ENCODE data around the gene PCDHA8.
"Not testable (repeated sequence)": the region's sequence is repeated elsewhere in the genome, so short reads cannot be mapped to it uniquely, and the experiment has no call there.

Gene PCDHA8, protein sequence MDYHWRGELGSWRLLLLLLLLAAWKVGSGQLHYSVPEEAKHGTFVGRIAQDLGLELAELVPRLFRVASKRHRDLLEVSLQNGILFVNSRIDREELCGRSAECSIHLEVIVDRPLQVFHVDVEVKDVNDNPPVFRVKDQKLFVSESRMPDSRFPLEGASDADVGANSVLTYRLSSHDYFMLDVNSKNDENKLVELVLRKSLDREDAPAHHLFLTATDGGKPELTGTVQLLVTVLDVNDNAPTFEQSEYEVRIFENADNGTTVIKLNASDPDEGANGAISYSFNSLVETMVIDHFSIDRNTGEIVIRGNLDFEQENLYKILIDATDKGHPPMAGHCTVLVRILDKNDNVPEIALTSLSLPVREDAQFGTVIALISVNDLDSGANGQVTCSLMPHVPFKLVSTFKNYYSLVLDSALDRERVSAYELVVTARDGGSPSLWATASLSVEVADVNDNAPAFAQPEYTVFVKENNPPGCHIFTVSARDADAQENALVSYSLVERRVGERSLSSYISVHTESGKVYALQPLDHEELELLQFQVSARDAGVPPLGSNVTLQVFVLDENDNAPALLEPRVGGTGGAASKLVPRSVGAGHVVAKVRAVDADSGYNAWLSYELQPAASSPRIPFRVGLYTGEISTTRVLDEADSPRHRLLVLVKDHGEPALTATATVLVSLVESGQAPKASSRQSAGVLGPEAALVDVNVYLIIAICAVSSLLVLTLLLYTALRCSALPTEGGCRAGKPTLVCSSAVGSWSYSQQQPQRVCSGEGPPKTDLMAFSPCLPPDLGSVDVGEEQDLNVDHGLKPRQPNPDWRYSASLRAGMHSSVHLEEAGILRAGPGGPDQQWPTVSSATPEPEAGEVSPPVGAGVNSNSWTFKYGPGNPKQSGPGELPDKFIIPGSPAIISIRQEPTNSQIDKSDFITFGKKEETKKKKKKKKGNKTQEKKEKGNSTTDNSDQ

DNA sequence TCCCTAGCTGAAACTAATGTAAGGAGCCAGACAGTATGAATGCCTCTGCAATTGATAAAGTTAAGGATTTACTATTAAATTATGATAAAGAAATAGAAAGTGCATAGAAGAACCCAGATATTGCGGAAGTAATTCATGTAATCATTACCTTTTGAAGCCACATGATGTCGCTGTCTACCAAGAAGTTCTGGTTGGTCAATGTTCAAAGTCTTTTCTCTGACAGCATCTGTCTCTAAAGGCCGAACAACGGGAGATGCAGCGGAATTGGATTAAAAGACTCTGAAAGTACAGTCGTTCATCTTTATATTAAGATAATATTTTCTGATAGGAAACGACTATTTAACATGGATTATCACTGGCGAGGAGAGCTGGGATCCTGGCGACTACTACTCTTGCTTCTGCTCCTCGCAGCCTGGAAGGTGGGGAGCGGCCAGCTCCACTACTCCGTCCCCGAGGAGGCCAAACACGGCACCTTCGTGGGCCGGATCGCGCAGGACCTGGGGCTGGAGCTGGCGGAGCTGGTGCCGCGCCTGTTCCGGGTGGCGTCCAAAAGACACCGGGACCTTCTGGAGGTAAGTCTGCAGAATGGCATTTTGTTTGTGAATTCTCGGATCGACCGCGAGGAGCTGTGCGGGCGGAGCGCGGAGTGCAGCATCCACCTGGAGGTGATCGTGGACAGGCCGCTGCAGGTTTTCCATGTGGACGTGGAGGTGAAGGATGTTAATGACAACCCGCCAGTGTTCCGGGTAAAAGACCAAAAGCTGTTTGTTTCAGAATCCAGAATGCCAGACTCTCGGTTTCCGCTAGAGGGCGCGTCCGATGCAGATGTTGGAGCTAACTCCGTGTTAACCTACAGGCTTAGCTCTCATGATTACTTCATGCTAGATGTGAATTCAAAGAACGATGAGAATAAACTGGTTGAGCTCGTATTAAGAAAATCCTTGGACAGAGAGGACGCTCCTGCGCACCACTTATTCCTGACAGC lies at the start of gene PCDHA8:
PCDHA8 (plus strand) TSS at position 210 of the 985 bp plus-strand sequence; CDS start at position 345, 135 bp downstream.
- peak; percentile 25 to 30 for DNase-seq

DNA sequence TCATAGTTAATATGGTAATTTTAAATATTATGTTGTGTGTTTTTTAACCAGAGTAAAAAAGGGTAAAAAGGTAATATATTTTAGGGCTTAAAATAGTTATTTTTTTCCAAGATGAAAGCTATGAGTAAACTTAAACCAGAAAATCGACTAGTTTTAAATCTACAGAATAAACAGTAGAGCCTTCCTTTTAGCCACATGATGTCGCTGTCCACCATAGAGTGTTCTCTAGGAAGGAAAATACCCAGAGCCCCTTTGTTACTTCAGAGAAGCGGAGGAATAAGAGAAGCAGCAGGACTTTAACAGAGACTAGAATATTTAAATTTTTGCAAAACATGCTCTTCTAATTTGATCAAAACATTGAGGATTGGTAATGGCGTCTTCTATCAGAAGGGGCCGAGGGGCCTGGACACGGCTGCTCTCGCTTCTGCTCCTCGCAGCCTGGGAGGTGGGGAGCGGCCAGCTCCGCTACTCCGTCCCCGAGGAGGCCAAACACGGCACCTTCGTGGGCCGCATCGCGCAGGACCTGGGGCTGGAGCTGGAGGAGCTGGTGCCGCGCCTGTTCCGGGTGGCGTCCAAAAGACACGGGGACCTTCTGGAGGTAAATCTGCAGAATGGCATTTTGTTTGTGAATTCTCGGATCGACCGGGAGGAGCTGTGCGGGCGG lies 46.3 kb upstream of the PCDHA8 start, which contains the start of gene PCDHA2:
PCDHA2 (plus strand) TSS at position 258 of the 664 bp plus-strand sequence.
- DNase-seq, result no peak

DNA sequence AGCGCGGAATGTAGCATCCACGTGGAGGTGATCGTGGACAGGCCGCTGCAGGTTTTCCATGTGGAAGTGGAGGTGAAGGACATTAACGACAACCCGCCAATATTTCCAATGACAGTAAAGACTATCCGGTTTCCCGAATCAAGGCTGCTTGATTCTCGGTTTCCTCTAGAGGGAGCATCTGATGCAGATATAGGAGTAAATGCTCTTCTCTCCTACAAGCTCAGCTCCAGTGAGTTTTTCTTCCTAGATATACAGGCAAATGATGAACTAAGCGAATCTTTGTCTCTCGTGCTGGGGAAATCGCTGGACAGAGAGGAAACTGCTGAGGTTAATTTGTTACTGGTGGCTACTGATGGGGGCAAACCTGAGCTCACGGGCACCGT lies 45.7 kb upstream of the PCDHA8 start:
- no peak for DNase-seq

DNA sequence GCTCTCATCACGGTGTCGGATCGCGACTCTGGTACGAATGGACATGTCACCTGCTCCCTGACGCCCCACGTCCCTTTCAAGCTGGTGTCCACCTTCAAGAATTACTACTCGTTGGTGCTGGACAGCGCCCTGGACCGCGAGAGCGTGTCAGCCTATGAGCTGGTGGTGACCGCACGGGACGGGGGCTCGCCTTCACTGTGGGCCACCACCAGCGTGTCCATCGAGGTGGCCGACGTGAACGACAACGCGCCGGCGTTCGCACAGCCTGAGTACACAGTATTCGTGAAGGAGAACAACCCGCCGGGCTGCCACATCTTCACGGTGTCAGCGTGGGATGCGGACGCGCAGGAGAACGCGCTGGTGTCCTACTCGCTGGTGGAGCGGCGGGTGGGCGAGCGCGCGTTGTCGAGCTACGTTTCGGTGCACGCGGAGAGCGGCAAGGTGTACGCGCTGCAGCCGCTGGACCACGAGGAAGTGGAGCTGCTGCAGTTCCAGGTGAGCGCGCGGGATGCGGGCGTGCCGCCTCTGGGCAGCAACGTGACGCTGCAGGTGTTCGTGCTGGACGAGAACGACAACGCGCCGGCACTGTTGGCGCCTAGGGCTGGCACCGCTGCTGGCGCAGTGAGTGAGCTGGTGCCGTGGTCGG lies 44.8 kb upstream of the PCDHA8 start:
- DNase-seq, result not testable (repeated sequence)

DNA sequence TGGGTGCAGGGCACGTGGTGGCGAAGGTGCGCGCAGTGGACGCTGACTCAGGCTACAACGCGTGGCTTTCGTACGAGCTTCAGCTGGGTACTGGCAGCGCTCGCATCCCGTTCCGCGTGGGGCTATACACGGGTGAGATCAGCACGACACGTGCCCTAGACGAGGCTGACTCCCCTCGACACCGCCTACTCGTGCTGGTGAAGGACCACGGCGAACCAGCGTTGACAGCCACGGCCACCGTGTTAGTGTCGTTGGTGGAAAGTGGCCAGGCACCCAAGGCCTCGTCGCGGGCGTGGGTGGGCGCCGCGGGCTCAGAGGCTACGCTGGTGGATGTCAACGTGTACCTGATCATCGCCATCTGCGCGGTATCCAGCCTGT lies 44.3 kb upstream of the PCDHA8 start:
- no peak for DNase-seq

DNA sequence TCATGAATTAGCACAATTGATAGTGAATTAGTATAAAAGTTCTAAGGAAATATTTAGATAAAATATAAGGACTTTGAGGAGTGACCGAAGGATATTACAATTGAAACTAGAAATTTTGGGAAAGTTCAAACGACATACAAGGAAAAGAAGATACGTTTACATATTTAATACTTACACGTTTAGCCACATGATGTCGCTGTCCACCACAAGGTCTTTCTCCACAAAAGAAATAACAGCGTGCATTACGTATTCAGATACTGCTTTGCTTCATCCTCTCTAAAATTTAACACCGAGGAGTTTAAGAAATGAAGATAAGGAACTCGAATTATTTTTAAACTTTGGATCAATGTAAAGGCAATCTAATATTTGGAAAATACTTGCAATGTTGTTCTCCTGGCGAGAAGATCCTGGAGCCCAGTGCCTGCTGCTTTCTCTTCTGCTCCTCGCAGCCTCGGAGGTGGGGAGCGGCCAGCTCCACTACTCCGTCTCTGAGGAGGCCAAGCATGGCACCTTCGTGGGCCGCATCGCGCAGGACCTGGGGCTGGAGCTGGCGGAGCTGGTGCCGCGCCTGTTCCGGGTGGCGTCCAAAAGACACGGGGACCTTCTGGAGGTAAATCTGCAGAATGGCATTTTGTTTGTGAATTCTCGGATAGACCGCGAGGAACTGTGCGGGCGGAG lies 40.0 kb upstream of the PCDHA8 start, which contains the start of gene PCDHA3:
PCDHA3 (plus strand) TSS at position 242 of the 678 bp plus-strand sequence.
- DNase-seq, result no peak

DNA sequence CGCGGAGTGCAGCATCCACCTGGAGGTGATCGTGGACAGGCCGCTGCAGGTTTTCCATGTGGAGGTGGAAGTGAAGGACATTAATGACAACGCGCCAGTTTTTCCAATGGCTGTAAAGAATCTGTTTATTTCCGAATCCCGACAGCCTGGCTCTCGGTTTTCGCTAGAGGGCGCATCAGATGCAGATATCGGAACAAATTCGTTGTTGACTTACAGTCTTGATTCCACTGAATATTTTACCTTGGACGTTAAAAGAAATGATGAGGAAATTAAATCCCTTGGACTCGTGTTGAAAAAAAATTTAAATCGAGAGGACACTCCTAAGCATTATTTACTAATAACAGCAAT lies 39.5 kb upstream of the PCDHA8 start:
- DNase-seq, result no peak

DNA sequence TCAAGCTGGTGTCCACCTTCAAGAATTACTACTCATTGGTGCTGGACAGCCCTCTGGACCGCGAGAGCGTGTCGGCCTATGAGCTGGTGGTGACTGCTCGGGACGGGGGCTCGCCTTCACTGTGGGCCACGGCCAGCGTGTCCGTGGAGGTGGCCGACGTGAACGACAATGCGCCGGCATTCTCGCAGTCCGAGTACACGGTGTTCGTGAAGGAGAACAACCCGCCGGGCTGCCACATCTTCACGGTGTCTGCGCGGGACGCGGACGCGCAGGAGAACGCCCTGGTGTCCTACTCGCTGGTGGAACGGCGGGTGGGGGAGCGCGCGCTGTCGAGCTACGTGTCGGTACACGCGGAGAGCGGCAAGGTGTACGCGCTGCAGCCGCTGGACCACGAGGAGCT lies 38.6 kb upstream of the PCDHA8 start:
- not testable (repeated sequence) for DNase-seq

DNA sequence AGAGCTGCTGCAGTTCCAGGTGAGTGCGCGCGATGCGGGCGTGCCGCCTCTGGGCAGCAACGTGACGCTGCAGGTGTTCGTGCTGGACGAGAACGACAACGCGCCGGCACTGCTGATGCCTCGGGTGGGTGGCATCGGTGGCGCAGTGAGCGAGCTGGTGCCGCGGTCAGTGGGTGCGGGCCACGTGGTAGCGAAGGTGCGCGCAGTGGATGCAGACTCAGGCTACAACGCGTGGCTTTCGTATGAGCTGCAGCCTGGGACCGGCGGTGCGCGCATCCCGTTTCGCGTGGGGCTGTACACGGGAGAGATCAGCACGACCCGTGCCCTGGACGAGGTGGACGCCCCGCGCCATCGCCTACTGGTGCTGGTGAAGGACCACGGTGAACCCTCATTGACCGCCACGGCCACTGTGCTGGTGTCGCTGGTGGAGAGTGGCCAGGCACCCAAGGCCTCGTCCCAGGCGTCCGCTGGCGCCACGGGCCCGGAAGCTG lies 38.2 kb upstream of the PCDHA8 start:
- no peak for DNase-seq

DNA sequence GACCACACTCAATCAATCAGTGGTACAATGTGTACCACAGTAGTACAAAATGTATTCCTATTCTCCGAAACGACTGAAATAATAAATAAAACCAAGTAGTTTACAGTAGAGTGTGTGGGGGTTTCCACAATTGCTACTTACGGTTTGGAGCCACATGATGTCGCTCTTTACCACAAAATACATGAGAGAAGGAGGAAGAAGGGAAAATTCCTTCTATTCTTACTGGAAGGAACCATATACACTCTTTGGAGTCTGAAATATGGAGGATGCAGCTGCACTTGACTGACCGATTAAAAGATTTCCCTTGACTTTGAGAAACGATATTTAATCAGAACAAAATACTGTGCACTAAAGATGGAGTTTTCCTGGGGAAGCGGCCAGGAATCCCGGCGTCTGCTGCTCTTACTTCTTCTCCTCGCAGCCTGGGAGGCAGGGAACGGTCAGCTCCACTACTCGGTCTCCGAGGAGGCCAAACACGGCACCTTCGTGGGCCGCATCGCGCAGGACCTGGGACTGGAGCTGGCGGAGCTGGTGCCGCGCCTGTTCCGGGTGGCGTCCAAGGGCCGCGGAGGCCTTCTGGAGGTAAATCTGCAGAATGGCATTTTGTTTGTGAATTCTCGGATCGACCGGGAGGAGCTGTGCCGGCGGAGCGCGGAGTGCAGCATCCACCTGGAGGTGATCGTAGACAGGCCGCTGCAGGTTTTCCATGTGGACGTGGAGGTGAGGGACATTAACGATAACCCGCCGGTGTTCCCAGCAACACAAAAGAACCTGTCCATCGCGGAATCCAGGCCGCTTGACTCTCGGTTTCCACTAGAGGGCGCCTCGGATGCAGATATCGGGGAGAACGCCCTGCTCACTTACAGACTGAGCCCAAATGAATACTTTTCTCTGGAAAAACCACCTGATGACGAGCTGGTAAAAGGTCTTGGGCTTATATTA lies 33.9 kb upstream of the PCDHA8 start, which contains the start of gene PCDHA4:
PCDHA4 (plus strand) TSS at position 235 of the 942 bp plus-strand sequence.
- DNase-seq, result no peak

DNA sequence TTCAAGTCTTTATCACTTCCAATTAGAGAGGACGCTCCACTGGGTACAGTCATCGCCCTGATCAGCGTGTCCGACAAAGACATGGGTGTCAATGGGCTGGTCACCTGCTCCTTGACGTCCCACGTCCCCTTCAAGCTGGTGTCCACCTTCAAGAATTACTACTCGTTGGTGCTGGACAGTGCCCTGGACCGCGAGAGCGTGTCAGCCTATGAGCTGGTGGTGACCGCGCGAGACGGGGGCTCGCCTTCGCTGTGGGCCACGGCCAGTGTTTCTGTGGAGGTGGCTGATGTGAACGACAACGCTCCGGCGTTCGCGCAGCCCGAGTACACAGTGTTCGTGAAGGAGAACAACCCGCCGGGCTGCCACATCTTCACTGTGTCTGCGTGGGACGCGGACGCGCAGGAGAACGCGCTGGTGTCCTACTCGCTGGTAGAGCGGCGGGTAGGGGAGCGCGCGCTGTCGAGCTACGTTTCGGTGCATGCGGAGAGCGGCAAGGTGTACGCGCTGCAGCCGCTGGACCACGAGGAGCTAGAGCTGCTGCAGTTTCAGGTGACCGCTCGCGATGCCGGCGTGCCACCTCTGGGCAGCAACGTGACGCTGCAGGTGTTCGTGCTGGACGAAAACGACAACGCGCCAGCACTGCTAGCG lies 32.6 kb upstream of the PCDHA8 start:
- not testable (repeated sequence) for DNase-seq

DNA sequence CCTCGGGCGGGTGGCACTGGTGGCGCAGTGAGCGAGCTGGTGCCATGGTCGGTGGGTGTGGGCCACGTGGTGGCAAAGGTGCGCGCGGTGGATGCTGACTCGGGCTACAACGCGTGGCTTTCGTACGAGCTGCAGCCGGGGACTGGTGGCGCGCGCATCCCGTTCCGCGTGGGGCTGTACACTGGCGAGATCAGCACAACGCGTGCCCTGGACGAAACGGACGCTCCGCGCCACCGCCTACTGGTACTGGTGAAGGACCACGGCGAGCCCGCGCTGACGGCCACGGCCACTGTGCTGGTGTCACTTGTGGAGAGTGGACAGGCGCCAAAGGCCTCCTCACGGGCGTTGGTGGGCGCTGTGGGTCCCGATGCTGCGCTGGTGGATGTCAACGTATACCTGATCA lies 32.1 kb upstream of the PCDHA8 start:
- no peak for DNase-seq

DNA sequence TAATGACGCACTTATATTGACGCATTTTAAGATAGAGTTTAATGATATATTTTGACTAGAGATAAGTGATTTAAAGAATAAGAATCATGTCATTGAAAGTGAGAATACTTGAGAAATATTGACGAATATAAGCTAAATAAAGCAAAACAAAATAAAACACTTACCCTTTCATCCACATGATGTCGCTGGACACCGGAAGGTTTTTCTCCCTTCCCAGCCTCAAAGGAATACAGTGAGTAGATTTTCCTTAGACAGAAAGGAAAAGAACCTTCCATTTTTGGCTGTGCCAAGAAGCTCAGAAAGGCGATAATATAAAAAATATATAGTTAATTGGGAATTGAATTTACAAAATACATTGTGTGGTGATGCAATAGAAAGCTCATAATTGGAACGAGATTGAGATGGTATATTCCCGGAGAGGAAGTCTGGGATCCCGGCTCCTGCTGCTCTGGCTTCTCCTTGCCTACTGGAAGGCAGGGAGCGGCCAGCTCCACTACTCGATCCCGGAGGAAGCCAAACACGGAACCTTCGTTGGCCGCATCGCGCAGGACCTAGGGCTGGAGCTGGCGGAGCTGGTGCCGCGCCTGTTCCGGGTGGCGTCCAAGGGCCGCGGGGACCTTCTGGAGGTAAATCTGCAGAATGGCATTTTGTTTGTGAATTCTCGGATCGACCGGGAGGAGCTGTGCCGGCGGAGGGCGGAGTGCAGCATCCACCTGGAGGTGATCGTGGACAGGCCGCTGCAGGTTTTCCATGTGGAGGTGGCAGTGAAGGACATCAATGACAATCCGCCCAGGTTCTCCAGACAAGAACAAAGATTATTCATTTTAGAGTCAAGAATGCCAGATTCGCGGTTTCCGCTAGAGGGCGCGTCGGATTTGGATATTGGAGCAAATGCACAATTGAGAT lies 19.4 kb upstream of the PCDHA8 start, which contains the start of gene PCDHA5:
PCDHA5 (plus strand) TSS at position 239 of the 906 bp plus-strand sequence.
- DNase-seq, result no peak

DNA sequence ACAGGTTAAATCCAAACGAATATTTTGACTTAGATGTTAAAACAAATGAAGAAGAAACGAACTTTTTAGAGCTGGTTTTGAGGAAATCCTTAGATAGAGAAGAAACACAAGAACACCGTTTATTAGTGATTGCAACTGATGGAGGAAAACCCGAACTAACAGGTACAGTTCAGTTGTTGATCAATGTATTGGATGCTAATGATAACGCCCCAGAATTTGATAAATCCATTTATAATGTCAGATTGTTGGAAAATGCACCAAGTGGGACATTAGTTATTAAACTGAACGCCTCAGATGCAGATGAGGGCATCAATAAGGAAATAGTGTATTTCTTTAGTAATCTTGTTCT lies 18.7 kb upstream of the PCDHA8 start:
- no peak for DNase-seq

DNA sequence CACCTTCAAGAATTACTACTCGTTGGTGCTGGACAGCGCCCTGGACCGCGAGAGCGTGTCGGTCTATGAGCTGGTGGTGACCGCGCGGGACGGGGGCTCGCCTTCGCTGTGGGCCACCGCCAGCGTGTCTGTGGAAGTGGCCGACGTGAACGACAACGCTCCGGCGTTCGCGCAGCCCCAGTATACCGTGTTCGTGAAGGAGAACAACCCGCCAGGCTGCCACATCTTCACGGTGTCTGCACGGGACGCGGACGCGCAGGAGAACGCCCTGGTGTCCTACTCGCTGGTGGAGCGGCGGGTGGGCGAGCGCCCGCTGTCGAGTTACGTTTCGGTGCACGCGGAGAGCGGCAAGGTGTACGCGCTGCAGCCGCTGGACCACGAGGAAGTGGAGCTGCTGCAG lies 18.0 kb upstream of the PCDHA8 start:
- DNase-seq, result not testable (repeated sequence)

DNA sequence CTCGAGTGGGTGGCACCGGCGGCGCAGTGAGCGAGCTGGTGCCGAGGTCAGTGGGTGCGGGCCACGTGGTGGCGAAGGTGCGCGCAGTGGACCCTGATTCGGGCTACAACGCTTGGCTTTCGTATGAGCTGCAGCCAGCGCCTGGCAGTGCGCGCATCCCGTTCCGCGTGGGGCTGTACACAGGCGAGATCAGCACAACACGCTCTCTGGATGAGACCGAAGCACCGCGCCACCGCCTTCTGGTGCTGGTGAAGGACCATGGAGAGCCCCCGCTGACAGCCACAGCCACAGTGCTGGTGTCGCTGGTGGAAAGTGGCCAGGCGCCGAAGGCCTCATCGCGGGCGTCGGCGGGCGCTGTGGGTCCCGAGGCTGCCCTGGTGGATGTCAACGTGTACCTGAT lies 17.5 kb upstream of the PCDHA8 start:
- no peak for DNase-seq

DNA sequence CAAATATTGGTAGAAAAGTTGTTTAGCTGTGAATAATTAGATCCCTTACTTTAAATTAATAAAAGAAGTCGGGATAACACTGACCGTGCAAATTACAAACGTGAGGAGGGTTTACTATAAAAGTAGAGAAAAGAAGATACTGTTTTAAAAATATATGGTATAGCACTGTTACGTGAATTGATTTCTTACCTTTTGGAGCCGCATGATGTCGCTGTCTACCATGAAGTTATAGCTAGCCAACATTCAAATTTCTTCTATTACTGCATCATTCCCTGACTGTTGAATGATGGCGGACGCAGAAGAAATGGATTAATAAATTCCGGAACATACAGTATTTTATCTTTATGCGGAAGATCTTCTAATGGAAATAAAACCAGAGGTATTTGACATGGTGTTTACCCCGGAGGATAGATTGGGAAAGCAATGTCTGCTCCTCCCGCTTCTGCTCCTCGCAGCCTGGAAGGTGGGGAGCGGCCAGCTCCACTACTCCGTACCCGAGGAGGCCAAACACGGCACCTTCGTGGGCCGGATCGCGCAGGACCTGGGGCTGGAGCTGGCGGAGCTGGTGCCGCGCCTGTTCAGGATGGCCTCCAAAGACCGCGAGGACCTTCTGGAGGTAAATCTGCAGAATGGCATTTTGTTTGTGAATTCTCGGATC lies 13.2 kb upstream of the PCDHA8 start, which contains the start of gene PCDHA6:
PCDHA6 (plus strand) TSS at position 257 of the 658 bp plus-strand sequence; CDS start at position 389, 132 bp downstream.
- DNase-seq, result no peak
